GM19455 (cell line): ENCODE data around the gene DKC1.

ENCODE experiments used
- ATAC-seq: cut with Tn5 transposase; IDR thresholded peaks from one replicate; pipeline ENCODE4 v1.9.1; 2021; ENCODE audit not compliant: unreplicated experiment

DKC1 gene

GRCh38 chrX:154735695-154736393 is 26.8 kb upstream of the DKC1 start:
- no peak for ATAC-seq

- no peak for ATAC-seq
These were observed 25.5 kb upstream of the DKC1 start for GRCh38 chrX:154737136-154737535.

GRCh38 chrX:154738011-154738738 is 24.5 kb upstream of the DKC1 start:
- ATAC-seq, result no peak

- ATAC-seq, result no peak
These were observed 22.7 kb upstream of the DKC1 start for GRCh38 chrX:154739952-154740465.

- no peak for ATAC-seq
These were observed 20.1 kb upstream of the DKC1 start for GRCh38 chrX:154742613-154743012.

- no peak for ATAC-seq
These were observed 13.8 kb upstream of the DKC1 start for GRCh38 chrX:154748712-154749339.

- no peak for ATAC-seq
These were observed 12.8 kb upstream of the DKC1 start for GRCh38 chrX:154749856-154750255.

GRCh38 chrX:154750301-154751202 is 12.1 kb upstream of the DKC1 start, which contains the start of gene GAB3:
Gene GAB3 (minus strand): TSS chrX:154751077. CDS start chrX:154751025, 52 bp downstream.
- peak; percentile 72 for ATAC-seq

- ATAC-seq, result no peak
These were observed 11.4 kb upstream of the DKC1 start for GRCh38 chrX:154751203-154751668.

- ATAC-seq, result no peak
These were observed 10.9 kb upstream of the DKC1 start for GRCh38 chrX:154751669-154752271.

- ATAC-seq, result no peak
These were observed 4.0 kb upstream of the DKC1 start for GRCh38 chrX:154758696-154759095.

- no peak for ATAC-seq
These were observed 607 bp upstream of the DKC1 start for GRCh38 chrX:154761977-154762536.

GRCh38 chrX:154774622-154775021 is 12.0 kb downstream of the DKC1 start:
- ATAC-seq, result no peak

GRCh38 chrX:154775419-154776349 is 13.0 kb downstream of the DKC1 start:
- ATAC-seq, result no peak

- no peak for ATAC-seq
These were observed 14.1 kb downstream of the DKC1 start for GRCh38 chrX:154776753-154777152.

GRCh38 chrX:154779261-154779660 is 16.6 kb downstream of the DKC1 start:
- no peak for ATAC-seq

GRCh38 chrX:154780968-154781367 is 18.3 kb downstream of the DKC1 start:
- ATAC-seq, result no peak

- no peak for ATAC-seq
These were observed 21.7 kb downstream of the DKC1 start for GRCh38 chrX:154784149-154784995.
